NCI-H82 (cell line): ENCODE data around the gene TARBP2.
A peak's percentile ranks its signal among the peaks of the same experiment; 100 is the strongest.
"Not testable (repeated sequence)": the region's sequence is repeated elsewhere in the genome, so short reads cannot be mapped to it uniquely, and the experiment has no call there.

Experiments
- DNase-seq: peaks from one replicate; lab custom pipeline; 2025; lab: John Stamatoyannopoulos, UW

TARBP2 gene

DNA sequence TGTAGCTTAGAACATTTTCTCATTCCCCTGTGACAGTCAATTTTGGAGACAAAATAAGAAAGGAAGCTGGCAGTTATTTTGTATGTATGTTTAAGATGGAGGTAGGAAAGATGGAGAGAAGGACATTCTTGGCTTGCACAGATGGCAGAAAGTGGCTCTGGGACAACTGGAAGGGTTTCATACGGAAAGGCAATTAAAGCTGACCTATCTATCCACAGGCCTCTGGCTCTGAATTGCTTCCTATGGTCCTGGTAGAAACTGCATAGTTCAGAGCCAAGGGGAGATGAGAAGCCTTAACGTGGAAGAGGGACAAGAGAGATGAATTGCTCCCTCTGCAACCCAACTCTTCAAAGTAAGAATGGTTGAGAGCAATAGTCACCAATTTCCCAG, 14.2 kb downstream of the TARBP2 start:
- no peak for DNase-seq

DNA sequence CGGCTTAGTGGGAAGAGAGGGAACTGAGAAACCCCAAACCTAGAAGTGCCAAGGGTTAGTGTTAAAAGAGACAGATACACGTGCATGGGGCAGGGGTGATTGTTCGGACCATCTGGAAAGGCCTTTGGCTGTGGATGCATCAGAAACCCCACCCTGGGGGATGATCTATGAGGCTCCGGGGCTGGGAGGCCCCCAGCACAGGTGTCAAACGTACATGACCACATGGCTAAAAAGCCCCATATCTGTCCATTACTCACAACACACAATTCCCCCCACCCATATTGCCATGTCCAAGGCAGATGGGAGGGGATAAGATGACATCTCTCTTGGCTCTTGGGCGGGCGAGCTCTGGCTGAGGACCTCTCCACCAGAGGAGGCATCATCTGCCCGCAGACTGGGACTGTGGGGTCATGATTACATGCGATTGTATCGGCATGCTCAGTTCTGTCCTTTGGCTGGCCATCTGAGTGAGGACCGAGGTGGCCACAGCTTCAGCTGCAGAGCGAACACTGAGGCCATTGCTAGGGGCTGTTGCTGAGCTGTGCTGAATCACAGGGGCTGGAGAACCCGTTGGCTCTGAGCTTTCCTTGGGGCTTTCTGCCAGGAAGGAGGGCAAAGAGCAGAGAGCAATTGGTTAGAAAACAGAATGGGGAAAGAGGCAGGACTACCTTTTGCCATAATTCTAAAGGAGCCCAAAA, 15.8 kb downstream of the TARBP2 start:
- no peak for DNase-seq

DNA sequence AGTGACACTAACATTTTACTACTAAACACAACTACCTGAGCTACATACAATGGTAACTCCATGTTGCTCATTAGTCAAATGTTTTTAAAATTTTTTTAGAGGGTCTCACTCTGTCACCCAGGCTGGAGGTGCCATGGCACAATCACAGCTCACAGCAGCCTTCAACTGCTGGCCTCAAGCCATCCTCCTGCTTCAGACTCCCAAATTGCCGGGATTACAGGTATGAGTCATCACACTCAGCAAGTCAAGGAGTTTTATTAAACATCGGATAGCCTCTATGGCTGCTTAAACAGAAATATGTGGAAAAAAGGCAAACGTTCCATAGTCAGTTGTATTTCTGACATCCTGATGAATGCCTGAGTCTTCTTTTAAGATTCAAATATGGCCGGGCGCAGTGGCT, 17.3 kb downstream of the TARBP2 start:
- DNase-seq: no peak

DNA sequence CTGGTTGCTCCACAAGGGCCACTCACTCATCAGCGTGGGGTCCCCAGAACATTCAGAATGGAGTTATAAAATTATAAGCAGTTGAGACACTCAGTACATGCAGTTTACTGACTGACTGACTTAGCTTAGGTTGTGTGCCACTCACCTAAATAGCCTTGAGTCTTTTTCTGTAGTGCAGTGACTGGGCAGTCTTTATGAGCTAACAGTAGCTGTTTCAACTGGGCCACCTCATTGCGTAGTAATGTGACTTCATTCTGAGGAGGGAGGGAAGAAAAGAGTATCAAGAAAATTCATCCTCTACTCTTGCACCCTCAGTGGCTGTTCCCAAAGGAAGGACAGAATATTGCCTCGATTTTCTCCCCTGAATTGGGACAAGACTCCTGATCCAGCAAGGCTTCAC, 22.0 kb downstream of the TARBP2 start:
- no peak for DNase-seq

DNA sequence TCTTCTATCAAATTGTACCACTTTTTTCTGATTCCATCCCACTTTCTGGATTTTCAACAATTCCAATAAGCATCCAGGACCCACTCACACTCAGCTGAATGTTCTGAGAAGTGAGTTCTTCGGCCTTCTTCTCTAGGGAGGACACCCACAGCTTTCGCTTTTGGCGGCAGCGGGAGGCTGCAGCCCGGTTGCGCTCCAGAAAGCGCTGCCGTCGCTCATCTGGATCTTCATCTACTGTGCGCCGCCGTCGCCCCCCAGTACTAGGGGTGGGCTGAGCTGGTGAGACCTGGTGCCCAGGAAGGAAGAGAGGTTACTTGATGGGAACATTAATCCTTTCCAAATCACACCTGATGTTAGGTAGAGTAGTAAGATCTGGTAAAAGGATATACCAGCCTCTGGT, 23.4 kb downstream of the TARBP2 start:
- DNase-seq: no peak

DNA sequence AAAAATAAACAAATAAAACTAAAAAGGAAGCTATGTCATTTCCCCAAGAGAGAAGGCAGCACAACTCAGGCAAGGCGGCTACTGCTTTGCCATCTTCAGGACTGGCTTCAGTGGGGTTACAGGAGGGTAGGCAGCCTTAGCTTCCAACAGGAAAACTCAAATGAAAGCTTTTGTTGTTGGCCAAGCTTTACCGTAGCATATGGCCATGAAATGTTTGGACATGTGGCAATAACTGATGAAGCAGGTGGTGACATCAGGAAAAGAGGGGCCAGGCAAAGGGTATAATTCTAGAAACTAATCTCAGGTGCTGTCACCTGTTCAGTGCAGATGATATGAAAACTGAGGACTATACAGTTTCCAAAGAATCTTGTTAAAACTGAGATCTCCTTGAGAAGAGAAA, 29.0 kb downstream of the TARBP2 start:
- DNase-seq: peak; percentile 69

DNA sequence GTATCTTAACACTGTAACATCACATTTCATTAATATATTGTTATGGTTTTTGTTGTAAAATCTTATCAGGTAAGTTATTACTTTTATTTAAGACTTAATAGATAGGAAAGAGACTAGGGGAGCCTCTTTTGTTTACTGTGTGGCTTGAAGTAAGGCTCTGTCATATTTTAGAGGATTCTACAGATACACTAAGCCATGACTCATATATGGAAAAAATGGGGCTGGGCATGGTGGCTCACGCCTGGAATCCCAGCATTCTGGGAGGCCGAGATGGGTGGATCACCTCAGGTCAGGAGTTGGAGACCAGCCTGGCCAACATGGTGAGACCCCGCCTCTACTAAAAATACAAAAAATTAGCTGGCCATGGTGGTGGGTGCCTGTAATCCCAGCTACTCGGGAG, 29.8 kb downstream of the TARBP2 start:
- DNase-seq: no peak

DNA sequence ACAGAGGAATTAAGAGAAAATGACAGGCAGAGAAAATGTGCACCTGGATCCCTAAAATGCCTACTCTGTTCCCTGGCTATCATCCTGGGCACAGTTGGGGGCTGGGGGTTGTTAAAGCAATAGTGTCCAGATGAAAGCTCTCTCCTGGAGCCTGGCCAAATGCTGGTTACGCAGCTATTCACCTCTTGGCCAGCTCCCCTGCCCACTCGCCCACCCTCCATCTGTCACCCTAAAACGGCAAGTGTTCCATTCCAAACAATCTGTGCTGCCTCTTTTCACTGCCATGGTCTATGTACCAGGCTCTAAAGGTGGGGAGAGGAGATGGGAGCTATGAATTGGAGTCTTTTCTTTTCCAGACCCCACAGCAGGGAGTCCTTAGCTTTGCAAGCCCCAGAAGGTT, 30.9 kb downstream of the TARBP2 start:
- DNase-seq: peak; percentile 19

DNA sequence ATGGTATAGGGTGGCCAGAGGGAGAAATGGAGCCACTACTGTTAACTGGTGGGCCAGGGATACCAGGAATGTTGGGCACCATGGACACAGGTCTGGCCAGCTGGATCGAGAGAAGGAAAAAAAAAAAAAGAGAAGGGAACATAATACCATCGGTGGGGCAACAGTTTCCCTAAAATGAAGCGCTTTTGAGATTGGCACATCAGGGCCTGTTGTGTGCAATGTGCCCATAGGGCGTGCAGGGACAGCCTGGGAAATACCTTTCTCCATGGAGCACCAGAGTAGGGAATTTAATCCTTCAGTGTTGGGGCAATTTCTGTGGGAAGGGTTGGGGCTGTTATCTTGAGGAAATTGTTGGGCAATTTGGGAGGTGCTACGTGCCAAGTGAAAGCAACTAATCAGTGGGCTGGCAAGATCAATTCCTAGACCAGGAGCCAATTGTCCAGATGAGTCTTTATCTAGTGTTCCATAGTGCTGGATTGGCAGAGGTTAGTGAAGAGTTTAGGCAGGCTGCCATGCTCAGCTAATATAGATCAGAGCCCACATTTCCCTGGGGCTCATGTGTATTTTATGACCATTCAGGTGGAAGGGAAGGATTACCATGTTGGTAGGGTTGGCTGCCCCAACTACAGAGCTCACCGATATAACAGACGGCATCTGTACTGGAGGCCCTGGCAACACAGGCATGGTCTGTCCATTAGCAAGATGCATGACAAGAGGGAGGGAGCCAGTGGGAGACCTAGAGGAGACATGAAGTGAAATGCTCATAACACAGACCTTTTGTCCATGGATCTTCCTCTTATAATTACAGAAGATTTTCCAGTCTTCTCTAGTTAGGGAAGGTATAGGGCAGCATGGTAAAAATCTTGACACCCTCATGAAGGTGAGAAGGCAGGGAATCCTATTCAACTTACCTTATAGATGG, 31.7 kb downstream of the TARBP2 start:
- DNase-seq: peak; percentile 29

DNA sequence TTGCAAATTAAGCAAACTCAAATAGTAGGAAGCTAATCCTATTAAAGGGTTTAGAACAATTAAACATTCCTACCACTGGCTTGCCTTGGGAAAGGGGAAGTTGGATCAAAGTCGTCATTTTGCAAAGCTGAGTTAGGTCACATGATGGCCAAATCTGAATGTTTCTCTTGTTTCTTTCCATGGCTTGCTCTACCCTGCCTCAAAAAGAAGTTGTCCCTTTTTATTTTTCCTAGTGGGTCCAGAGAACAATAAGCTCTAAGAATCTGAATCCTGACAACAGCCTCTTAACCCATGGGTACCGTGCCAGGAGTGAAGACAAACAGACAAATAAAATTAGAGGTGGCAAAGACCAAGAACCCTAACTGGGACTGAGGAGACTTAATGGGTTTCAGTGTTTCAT, 32.4 kb downstream of the TARBP2 start:
- DNase-seq: peak; percentile 29

DNA sequence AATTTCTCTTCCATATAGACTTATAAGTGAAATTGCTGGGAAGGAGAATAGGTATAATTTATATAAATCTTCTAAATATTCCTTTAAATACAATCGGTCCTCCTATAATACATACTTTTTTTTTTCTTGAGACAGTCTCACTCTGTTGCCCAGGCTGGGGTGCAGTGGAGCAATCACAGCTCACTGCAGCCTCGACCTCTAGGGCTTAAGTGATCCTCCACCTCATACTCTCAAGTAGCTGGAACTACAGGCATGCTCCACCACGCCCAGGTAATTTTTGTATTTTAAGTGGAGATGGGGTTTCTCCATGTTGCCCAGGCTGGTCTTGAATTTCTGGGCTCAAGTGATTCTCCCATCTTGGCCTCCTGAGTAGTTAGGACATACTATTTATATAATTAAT, 35.9 kb downstream of the TARBP2 start:
- DNase-seq: no peak

DNA sequence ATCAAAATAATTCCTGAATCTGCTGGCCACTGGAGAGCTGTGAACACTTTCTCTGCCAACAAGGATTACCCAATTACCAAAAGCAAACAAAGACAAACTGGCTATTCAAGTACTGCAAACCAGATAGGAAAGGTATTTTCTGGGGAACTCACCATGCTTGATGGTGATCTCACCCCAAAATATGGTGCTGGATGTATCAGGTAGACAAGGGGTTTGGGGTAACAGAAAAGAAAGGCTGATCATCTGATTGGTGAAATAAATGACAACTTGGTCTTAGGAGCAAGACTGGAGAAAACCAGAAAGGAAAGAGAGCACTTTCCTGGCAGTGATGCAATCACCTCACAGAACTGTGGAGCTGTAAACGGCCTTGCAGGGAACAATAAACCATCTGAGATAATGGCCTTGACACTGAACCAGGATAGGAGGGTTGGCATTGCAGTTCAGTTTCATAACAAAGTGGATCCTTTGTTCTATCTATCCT, 37.2 kb downstream of the TARBP2 start:
- DNase-seq: no peak

DNA sequence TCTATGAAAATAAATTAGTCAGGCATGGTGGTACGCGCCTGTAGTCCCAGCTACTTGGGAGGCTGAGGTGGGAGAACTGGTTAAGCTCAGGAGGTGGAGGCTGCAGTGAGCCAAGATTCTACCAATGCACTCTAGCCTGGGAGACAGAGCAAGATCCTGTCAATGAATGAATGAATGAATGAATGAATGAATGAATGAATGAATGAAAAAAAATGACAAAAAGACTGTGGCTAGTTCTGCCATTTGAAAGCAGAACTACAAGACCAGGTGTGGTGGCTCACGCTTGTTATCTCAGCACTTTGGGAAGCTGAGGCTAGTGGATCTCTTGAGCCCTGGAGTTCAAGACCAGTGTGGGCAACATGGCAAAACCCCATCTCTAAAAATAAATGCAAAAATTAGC, 38.4 kb downstream of the TARBP2 start:
- DNase-seq: no peak

DNA sequence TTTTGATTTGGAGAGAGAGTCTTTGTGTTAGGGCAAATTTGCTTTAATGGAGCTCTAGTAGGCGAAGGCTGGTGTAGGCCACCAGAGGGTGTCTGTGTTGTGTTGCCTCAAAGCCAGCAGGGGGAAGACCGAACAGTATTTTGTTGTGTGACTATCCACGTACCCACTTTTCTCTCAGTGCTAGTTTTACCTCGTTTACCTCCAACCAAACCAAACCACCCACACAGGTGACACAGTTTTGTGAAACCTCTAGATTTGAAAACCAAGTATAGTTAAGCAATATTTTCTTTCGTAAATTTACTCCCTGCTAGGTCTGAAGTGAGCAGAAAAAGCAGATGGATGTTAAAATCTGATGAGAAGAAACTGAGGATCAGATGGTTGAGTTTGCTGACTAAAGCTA, 42.5 kb downstream of the TARBP2 start:
- peak; percentile 81 for DNase-seq

DNA sequence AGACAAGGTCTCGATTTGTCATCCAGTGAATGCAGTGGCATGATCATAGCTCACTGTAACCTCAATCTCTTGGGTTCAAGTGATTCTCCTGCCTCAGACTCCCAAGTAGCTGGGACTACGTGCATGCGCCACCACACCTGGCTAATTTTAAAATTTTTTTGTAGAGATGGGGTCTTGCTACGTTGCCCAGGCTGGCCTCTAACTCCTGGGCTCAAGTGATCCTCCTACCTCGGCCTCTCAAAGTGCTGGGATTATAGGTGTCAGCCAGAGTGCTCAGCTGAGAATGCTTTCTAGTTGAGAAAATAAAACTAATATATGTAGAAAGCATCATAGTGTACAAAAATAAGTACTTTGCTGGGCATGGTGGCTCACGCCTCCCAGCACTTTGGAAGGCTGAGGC, 47.3 kb downstream of the TARBP2 start:
- DNase-seq: not testable (repeated sequence)

DNA sequence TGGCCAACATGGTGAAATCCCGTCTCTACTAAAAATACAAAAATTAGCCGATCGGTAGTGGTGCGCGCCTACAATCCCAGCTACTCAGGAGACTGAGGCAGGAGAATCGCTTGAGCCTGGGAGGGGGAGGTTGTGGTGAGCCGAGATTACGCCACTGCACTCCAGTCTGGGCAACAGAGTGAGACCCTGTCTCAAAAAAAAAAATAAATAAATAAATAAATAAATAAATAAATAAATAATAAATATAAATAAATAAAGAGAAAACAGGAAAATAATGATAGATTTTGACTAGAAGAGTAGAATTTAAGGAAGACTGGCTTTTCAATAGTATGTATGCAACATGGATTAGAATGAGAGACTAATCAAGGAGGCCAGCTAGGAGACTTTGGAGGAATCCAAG, 49.0 kb downstream of the TARBP2 start:
- not testable (repeated sequence) for DNase-seq

DNA sequence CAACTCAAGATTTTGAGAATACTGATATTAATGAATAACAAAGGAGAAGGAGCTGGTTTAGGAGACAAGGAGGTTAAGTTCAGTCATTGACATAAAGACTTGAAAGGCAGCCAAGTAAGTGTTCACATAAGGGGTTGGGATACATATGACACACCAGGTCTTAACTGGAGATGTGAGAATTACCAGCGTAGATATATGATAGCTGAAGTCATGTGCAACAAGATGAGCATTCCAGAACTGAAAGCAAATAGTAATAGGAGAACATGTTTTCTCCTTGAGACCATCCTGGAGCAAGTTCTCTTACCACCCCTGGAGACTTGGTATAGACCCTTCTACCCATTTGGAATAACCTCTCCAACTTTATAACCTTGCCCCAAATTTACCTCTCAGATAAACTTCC, 49.5 kb downstream of the TARBP2 start:
- DNase-seq: no peak

DNA sequence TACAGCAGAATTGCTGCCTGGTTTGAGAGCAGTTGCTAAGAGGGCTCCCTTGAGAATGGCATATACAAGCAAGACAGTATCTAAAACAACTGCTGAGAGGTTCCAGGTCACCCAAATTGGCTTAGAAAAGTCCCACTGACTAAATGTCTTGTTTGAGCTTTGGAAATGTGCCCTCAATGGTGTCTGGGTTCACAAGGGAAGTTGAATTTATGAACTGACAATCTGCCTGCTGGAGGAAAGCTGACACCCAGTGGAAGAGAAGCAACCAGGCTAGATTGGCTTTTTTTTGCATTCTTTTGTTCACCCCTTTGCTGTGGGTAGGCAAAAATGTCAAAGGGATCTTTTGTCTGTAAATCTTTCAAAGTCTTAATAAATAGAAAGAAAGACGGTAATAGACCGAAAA, 50.8 kb downstream of the TARBP2 start:
- no peak for DNase-seq

DNA sequence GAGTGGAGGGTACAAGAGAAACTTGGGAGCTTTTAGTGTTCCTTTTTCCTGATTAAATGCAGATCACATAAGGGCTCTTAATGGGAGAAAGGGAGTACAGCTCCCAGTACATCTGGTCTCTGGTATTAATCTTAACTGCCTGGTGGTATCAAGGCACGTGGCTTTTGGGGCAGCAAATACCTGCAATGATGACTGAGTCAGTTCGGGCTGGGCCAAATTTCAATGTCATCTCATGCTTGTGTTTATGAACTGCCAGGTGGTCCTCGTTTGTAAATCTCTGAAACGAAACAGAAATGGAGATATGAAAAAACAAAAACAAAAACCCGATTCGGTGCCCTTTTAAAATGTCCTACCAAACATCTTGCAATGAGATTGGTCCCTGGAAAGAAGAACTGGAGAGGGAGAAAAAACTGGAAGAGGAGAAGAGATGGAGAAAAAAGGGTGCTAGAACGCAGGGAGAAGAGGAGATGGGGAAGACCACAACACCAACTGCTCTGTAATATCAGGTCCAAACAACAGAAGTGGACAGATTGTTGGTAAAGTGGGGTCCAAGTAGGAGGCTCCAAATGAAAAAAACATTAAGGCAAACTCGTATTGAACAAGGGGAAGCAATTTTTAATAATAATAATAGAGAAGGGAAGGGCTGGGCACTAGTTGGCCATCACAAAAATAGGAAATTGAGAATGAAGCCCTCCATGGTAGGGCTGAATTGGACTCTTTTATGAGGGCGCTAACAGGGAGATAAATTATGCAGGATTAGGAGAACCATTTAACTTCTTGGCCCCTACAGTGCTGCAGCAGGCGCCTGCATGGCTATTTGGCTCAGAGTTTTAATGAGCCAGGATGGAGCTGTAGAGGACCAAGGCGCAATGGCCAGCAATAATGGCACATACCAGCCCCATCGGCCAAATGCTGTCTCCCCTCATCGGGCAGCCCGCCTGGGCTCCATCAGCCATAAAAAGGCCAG, 51.6 kb downstream of the TARBP2 start:
- peak; percentile 16 for DNase-seq
